ENCODE measurements around the gene PDF.
"Not testable (repeated sequence)": the region's sequence is repeated elsewhere in the genome, so short reads cannot be mapped to it uniquely, and the experiment has no call there.

The PDF gene, protein sequence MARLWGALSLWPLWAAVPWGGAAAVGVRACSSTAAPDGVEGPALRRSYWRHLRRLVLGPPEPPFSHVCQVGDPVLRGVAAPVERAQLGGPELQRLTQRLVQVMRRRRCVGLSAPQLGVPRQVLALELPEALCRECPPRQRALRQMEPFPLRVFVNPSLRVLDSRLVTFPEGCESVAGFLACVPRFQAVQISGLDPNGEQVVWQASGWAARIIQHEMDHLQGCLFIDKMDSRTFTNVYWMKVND

DNA sequence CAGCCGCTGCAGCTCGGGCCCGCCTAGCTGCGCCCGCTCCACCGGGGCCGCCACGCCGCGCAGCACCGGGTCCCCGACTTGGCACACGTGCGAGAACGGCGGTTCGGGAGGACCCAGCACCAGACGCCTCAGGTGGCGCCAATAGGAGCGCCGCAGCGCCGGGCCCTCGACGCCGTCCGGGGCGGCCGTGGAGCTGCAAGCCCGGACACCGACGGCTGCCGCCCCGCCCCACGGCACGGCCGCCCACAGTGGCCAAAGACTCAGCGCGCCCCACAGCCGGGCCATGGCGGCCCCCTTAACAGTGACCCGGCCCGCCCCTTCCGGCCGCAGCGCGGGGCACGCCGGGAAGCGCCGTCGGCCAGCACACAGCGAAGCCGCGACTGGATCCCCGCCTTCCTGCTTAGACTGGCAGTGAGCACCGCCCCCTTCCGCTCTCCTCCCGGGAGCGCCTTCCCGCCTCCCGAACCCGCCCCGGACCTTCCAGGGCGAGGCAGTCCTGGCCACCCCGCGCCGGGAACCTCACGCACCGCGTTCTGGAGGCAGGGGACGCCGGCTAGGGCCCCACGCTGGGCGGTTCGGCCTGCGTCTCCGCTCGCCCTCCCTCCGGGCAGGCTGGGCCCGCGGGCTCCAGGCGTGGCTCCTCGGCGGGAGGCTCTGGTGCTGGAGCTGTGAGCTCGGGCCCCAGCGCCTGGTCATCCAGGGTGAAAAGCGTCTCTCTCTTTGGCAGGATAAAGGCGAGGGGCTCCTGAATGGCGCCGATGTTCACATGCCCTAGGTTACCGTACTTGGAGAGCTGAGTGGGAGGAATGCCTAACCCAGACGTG, at the start of gene PDF:
Gene PDF, minus strand, starts transcription at position 303 of the 824 bp plus-strand sequence. Its CDS starts 18 bp downstream, at position 285.
- DNase-seq, result peak; percentile 94

- no peak for DNase-seq
These were observed 48.4 kb upstream of the PDF start for GRCh38 chr16:69378760-69379159.

GRCh38 chr16:69378036-69378435, 47.6 kb upstream of the PDF start:
- DNase-seq, result no peak

DNA sequence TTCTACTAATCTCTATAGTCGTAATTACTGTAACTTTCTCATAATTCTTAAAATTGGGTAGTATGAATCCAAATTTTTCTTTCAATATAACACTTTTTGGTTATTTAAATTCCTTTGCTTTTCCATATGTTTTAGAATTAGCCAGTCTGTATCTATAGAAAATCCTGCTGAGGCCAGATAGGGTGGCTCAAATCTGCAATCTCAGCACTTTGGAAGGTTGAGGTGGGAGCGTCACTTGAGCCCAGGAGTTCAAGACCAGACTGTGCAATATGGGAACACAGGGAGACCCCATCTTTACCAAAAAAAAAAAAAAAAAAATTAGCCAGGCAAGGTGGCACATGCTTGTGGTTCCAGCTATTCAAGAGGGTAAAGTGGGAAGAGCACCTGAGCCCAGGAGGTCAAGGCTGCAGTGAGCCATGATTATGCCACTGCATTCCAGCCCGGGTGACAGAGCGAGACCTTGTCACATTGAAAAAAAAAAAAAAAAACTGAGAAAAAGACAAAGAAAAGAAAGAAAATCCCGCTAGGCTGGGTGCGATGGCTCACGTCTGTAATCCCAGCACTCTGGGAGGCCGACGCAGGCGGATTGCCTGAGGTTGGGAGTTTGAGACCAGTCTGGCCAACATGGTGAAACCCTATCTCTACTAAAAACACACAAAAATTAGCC, 46.1 kb upstream of the PDF start:
- no peak for DNase-seq

- no peak for DNase-seq
These were observed 42.6 kb upstream of the PDF start for GRCh38 chr16:69373019-69373418.

- DNase-seq, result no peak
These were observed 41.2 kb upstream of the PDF start for GRCh38 chr16:69371564-69371963.

DNA sequence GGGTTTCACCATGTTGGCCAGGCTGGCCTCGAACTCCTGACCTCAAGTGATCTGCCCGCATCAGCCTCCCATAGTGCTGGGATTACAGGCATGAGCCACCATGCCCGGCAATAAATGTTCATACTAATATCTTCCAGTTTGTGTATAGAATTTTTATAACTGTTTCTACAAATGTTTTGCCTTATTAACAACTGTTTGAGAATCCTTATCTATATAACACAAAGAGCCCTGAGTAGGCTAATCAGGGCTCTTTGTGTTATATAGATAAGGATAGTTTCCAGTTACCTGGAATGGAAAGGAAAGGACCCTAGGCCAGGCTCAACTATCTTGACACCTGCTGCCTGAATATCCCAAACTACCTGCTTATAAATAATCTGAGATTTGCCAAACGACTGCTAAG, 38.5 kb upstream of the PDF start:
- DNase-seq, result no peak

DNA sequence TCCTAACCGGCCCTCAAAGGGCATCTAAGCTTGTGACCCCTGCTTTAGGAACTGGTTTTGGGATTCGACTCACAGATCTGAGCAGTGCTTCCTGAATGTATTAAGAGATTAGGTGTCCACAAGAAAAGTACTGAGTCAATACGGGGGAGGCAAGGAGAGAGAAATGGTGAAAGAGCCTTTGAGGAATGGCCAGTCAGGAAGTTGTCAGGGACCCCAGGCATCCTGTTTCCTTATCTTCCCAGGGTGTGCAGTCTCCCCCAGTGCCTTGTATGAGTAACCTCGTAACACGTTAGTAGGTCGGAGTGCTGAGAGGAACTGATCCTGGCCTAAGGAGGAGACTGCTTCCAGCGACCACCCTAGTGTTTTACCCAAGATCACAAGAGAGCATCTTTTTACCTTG, 37.6 kb upstream of the PDF start:
- DNase-seq, result no peak

DNA sequence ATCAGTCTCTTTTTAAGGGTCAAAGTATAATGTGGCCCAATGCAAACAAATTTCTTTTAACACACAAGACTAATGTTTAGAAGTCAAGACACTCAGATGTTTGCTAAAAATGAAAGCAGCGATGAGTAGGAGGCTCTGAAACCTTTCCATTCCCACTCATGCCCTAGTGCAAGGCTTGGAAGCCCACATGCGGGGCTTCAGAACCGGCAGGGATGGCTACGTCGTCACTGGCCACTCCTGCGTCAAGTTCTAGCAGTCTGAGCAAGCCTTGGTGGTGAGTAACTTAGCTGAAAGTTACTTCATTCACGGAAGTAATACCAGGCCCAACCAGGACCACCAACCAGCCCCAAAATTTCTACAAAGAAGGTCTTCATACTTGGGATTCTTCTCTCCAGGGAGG, 36.0 kb upstream of the PDF start:
- DNase-seq, result no peak

DNA sequence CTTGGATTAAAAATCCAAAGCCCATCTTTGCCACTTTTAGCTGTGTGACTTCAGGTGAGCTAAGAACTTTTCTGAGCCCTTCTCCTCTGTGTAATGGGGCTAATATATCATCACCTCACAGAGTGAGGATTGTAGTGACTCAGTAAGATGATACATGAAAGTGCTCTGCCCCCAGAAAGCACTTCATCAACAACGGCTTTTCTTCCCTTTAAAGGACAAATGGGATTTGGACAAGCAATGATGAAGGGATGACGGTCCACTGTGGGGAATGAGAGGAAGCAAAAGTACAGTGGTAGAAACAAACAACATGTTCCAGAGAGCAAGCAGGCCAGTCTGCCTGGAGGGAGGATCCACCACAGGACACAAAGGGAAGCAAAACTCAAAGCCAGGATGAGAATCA, 35.5 kb upstream of the PDF start:
- no peak for DNase-seq

DNA sequence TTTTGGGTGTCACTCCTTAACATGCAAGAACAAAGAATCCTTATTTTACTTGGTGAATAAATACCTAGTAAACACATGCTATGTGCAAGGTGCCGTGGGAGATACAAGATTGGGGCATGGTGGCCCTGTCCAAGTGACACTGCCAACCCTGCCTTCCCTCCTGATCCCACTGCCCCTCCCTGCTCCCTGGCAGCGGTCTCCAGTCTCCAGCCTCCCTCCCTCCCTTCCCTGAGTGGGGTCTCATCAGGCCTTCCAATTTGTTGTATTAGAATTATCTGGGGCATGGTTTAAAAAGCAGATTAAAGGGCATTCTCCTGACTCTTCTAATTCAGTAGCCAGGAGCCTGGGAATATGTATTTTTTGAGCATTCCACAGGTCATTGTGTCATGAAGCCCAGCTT, 33.7 kb upstream of the PDF start:
- DNase-seq, result no peak

DNA sequence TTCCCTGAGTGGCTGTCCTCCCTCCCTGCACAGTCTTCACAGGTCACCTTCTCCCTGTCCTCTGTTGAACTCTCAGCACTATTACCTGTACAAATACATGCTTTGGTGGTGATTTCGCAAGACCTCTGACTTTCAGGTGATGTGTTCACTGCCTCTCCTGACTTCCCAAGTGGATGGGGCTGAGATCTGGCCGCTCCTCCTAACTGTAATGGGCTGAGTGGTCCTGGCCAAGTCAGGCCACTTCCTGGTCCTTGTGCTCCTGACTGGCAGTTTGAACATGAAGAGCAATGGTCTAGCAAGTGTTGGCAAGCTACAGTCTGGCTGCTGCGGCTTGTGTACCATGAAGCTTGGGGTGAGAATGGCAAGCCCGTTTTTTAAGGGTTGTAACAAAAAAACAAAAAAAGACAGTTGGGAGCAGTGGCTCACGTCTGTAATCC, 32.9 kb upstream of the PDF start:
- DNase-seq, result no peak

DNA sequence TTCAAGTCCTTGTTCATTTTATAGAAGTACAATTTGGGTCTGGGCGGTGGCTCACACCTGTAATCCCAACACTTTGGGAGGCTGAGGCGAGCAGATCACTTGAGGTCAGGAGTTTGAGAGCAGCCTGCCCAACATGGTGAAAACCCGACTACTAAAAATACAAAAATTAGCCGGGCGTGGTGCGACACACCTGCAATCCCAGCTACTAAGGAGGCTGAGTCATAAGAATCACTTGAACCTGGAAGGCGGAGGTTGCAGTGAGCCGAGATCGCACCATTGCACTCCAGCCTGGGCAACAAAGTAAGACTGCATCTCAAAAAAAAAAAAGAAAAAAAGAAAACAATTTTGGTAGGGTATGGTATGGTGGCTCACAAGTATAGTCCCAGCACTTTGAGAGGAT, 29.7 kb upstream of the PDF start:
- not testable (repeated sequence) for DNase-seq

DNA sequence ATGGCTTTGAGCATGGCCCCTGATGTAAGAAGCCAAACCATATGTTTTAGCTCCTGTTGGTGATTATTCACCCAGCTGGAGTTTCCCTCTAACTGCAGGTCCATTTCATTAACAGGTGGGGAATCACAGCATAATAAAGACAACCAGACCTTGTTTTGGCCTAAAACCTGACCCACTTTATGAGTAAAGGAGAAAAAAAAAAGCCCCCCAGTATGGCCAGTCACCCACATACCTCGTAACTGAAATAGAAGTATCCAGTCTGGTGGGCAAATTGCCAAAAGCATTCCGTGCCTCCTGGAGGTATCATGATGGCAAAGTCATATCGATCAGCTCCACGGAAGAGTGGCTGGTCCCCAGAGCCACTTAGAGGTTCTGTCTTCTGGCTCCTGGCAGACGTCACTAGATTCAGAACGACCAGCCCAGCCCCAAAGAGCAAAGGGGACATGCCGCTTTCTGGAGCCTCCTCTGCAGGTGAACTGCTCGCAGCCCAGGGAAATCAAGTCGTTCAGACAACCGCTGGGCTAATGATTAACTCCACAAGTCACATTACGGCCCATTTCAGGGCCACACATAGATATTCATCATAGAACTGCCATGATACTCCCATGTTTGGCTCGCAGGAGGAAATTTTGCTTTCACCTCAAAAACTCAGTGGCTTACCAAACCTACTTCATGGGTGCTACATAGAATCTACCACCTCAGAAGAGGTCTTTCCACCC, 21.1 kb upstream of the PDF start, which contains the start of gene TMED6:
Gene TMED6, minus strand, starts transcription at position 478 of the 719 bp plus-strand sequence. Its CDS starts 33 bp downstream, at position 445.
- DNase-seq, result no peak

DNA sequence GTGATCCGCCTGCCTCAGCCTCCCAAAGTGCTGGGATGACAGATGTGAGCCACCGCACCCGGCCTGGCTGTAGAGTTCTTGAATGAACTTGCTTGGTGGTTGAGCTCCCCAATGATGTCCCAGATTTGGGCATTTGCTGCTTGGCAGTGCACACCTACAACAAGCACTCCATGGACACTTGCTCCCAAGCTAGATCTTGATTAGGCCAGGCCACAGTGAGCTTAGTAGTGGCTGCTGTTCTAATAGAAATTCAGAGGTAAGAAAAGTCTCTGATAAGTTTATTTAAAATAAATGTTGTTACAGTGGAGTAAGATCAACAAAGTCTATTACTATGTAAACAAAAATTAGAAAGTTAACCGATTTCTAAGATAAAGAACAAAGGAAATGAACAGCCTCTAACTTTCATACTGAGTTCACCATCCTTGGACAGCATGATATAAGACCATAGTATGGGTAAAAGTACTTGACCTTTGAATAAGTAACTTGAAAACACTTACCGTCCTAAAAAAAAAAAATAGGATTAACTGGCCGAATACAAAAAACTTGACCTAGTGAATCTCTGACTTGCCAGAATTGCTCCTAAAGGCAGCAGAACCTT, 20.2 kb upstream of the PDF start:
- DNase-seq, result no peak

- no peak for DNase-seq
These were observed 19.1 kb upstream of the PDF start for GRCh38 chr16:69349536-69349935.

DNA sequence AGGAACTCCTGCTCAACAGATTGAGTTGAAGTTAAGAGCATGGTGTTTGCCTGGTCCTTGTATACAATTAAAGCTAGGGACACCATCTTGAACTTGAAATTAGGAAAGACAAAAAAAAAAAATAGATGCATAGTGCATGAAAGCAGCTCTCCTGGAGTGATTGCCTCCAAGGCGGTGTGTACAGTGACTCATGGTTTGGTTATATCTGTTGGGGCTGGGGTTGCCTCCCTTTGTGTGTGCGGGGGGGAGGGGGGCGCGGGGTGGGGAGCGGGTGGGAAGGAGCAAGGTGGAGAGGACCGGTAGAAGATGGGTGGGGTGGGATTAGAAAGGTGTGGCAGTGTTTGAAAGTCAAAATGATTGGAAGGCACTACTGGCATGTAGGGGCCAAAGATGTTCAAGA, 17.8 kb upstream of the PDF start:
- no peak for DNase-seq

DNA sequence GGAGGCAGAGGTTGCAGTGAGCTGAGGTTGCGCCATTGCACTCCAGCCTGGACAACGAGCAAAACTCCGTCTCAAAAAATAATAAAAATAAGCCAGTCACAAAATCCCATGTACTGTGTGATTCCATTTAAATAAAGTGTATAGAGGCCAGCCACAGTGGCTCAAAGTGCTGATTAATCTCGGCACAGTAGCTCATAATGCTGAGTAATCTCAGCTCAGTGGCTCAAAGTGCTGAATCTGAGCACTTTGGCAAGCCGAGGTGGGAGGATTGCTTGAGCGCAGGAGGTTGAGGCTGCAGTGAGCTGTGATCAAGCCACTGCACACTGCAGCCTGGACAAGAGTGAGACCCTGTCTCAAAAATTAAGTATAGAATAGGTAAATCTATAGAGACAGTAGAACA, 16.3 kb upstream of the PDF start:
- no peak for DNase-seq

GRCh38 chr16:69345923-69346322, 15.5 kb upstream of the PDF start:
- no peak for DNase-seq

- no peak for DNase-seq
These were observed 13.8 kb upstream of the PDF start for GRCh38 chr16:69344171-69344570.

DNA sequence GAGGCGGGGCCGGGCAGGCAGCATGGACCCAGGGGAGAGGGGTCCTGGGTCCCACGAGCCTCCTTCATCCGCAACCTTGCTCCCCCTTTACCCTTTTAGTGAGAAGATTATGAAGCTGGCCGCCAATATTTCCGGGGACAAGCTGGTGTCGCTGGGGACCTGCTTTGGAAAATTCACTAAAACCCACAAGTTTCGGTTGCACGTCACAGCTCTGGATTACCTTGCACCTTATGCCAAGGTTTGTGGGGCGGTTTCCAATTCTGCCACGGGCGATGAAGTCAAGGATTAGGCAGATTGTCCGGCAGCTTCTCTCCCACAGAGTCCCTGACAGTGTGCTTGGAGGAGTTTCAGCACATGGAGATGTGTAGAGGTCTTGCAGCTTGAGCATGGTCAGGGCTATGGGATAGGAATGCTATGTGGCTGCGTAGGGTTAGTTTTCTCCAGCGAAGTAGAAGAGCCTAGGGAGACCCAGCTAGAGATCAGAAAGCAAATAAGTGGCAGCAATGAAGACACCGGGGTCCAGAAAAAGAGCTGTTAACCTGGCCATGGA, 9.8 kb upstream of the PDF start:
- no peak for DNase-seq
